ENCODE data around the gene EHBP1. TPM values are rescaled to one million over a fixed set of nuclear protein-coding genes. Genes with fewer than 3 reads are reported as not detected.

Gene EHBP1
- total and polyA plus RNA-seq, 11 donors, result 5.2 to 34.2 (median 18.1) TPM

DNA sequence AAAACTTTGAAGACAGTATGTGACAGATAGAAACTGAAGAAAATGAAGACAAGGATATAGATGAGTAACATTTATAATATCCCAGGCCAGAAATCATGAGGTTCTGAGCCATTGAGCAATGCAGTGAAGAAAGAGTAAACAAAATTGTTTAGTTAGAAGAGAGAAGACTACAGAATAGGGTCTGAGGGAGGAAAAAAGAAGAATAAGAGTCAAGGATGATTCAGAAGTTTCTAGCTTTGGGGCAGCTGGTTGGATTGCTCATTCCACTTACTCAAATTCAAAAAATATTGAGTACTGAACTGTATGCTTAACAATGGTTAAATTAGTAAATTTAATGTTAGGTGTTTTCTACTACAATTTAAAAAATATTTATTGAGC lies 190.1 kb downstream of the EHBP1 start:
- Histone ChIP-seq H3K27ac (no peak overlapping the region), H3K27me3 (no peaks in the 10 kb centered on the region), H3K4me3 (no peak overlapping the region), H3K4me1 (no peaks in the 10 kb centered on the region), H3K36me3 (no peaks in the 10 kb centered on the region), H3K9me3 (no peaks in the 10 kb centered on the region)
- DNase-seq (no peak), ATAC-seq (no peak)
- intact Hi-C loops (cut with DNase I), result no loop called here
- TF ChIP-seq POLR2A (IDR thresholded peaks at IDR 0.05), result no peak
- TF ChIP-seq, protein P1, sequence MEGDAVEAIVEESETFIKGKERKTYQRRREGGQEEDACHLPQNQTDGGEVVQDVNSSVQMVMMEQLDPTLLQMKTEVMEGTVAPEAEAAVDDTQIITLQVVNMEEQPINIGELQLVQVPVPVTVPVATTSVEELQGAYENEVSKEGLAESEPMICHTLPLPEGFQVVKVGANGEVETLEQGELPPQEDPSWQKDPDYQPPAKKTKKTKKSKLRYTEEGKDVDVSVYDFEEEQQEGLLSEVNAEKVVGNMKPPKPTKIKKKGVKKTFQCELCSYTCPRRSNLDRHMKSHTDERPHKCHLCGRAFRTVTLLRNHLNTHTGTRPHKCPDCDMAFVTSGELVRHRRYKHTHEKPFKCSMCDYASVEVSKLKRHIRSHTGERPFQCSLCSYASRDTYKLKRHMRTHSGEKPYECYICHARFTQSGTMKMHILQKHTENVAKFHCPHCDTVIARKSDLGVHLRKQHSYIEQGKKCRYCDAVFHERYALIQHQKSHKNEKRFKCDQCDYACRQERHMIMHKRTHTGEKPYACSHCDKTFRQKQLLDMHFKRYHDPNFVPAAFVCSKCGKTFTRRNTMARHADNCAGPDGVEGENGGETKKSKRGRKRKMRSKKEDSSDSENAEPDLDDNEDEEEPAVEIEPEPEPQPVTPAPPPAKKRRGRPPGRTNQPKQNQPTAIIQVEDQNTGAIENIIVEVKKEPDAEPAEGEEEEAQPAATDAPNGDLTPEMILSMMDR (IDR thresholded peaks at IDR 0.05), result no peak

DNA sequence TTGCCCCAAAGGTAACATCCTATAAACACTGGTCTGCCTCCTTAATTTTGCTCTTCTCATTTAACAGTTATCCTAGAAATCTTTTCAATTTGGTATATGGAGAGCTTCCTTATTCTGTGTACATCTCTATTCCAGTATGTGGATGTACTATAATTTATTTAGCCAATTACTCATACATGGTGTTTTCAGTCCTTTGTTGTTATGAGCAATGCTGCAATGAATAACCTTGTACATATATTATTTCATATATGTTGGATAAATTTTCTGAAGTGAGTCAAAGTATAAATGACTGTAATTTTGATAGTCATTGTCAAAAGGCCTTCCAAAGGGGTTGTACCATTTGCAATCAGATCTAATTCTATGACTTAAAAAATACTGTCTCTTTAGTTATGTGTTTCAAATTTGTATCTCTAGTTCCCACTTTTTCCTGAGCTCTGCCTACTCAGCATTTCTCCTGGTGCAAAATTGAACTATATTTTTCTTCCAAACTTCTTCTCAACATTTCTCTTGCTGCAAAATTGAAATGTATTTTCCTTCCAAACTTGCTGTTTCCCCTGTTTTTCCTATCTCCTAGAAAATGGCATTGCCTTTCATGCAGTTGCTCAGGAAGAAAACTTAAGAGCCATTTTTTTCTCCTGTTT lies 191.8 kb downstream of the EHBP1 start:
- DNase-seq (no peak), ATAC-seq (no peak)
- intact Hi-C loops (cut with DNase I), result no loop called here
- Histone ChIP-seq H3K9me3 (no peaks in the 10 kb centered on the region), H3K4me1 (no peaks in the 10 kb centered on the region), H3K27ac (no peak overlapping the region), H3K27me3 (no peaks in the 10 kb centered on the region), H3K4me3 (no peak overlapping the region), H3K36me3 (no peaks in the 10 kb centered on the region)
- TF ChIP-seq POLR2A (IDR thresholded peaks at IDR 0.05), result no peak
- TF ChIP-seq, protein P1 (IDR thresholded peaks at IDR 0.05), result no peak

DNA sequence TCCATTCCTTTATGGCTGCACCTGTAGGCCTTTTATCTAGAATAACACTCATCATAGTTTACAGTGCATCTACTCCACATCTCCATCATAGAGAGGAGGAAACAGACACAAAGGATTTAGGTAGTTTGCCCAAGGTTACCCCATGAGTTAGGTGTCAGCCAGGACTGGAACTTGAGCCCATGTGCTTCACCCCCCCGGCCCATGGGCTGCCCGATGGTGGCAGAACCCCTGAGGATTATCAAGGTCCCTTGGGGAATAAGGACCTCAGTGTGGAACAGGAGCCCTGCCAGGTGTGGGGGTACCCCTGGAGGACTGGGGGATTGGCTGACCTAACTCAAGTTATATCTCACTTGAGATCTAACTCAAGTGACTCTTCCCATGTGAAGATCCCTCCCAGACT lies 198.8 kb downstream of the EHBP1 start:
- Histone ChIP-seq H3K4me3 (no peak overlapping the region), H3K36me3 (no peaks in the 10 kb centered on the region), H3K9me3 (no peaks in the 10 kb centered on the region), H3K4me1 (no peaks in the 10 kb centered on the region), H3K27ac (no peak overlapping the region), H3K27me3 (no peaks in the 10 kb centered on the region)
- DNase-seq (no peak), ATAC-seq (no peak)
- TF ChIP-seq, protein P1 (IDR thresholded peaks at IDR 0.05), result no peak
- TF ChIP-seq POLR2A (IDR thresholded peaks at IDR 0.05), result no peak
- 97 to 100% (median 97%) methylated on average over 2 of the region's 2 CpGs for WGBS, 4 donors
- intact Hi-C loops (cut with DNase I), result loop anchor here in 1 of 10 donors (10.0 kb wide), 1 partner anchor 120 kb away; no protein-coding TSS in a partner anchor

DNA sequence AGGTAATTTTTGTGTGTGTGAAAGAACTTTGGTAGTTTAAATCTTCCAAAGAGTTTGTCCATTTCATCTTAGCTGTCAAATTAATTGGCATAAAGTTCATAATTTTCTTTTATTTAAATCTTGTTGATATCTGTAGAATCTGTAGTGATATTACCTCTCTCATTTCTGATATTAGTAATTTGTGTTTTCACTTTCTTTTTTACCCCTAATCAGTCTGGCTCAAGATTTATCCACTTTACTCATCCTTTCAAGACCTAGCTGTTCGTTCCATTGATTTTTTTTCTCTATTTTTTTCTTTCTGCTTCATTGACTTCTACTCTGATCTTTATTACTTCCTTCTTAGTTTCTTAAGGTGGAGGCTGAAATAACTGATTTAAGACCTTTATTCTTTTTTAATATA lies 202.6 kb downstream of the EHBP1 start:
- WGBS, 4 donors, result 82 to 100% (median 93%) methylated on average over 1 of the region's 1 CpG
- TF ChIP-seq POLR2A (IDR thresholded peaks at IDR 0.05), result no peak
- TF ChIP-seq, protein P1 (IDR thresholded peaks at IDR 0.05), result no peak
- Histone ChIP-seq H3K27me3 (no peaks in the 10 kb centered on the region), H3K4me1 (no peaks in the 10 kb centered on the region), H3K36me3 (no peaks in the 10 kb centered on the region), H3K9me3 (no peaks in the 10 kb centered on the region), H3K4me3 (no peak overlapping the region), H3K27ac (no peak overlapping the region)
- intact Hi-C loops (cut with DNase I), result loop anchor here in 1 of 10 donors (10.0 kb wide), 1 partner anchor 123 kb away; no protein-coding TSS in a partner anchor
- DNase-seq (no peak), ATAC-seq (no peak)
